SH-SY5Y (cell line): ENCODE measurements around the gene C9orf40.

Experiments
- GATA2 ChIP-seq: IDR thresholded peaks from 2 replicates; pipeline ENCODE4 v1.6.1; 2011; ENCODE audit warnings: mild to moderate bottlenecking, low read depth, low read length
- GATA3 ChIP-seq: IDR thresholded peaks from 2 replicates; pipeline ENCODE4 v1.6.1; 2011; ENCODE audit warnings: low read depth, mild to moderate bottlenecking, low read length, moderate library complexity

GRCh38 chr9:74952201-74953151 is at the start of gene C9orf40:
- TF ChIP-seq GATA2 (no peak), GATA3 (no peak)
